ENCODE measurements around the gene CRTAC1.

GRCh38 chr10:97907830-97908229 lies 122.6 kb downstream of the CRTAC1 start:
- TF ChIP-seq ARNTL (CRISPR knock-in tag; IDR thresholded peaks at IDR 0.05; ENCODE audit: borderline replicate concordance, low read depth): no peak
- TF ChIP-seq TSHZ2 (CRISPR knock-in tag; IDR thresholded peaks at IDR 0.05): no peak

All from SK-N-SH treated with all-trans-retinoic acid at 6 μM for 48 hours (cell line).